HG03095 (cell line): Measurements from ENCODE around the gene MYCBP2.
"Not testable (repeated sequence)": the region's sequence is repeated elsewhere in the genome, so short reads cannot be mapped to it uniquely, and the experiment has no call there.

Experiments
- ATAC-seq: cut with Tn5 transposase; IDR thresholded peaks from one replicate; pipeline ENCODE4 v1.9.1; 2021; ENCODE audit warnings: moderate library complexity; ENCODE audit not compliant: unreplicated experiment

The MYCBP2 gene

GRCh38 chr13:77034881-77035280, 292.0 kb downstream of the MYCBP2 start:
- ATAC-seq, result no peak

- no peak for ATAC-seq
Observed at GRCh38 chr13:77033717-77034302, 293.1 kb downstream of the MYCBP2 start.

- ATAC-seq, result no peak
Observed at GRCh38 chr13:77031656-77032243, 295.1 kb downstream of the MYCBP2 start.

- ATAC-seq, result no peak
Observed at GRCh38 chr13:77029436-77029835, 297.5 kb downstream of the MYCBP2 start.

GRCh38 chr13:77028202-77028601, 298.7 kb downstream of the MYCBP2 start:
- ATAC-seq, result no peak

GRCh38 chr13:77026861-77027621, 299.9 kb downstream of the MYCBP2 start, which contains the start of gene FBXL3:
Gene FBXL3, minus strand, starts transcription at chr13:77027159. Its CDS starts 5,299 bp downstream, at chr13:77021860.
- peak; percentile 56 for ATAC-seq

- peak; percentile 50 for ATAC-seq
Observed at GRCh38 chr13:77026255-77026860, 300.5 kb downstream of the MYCBP2 start.

GRCh38 chr13:77022341-77022740, 304.6 kb downstream of the MYCBP2 start:
- no peak for ATAC-seq

GRCh38 chr13:77019756-77020155, 307.1 kb downstream of the MYCBP2 start:
- no peak for ATAC-seq

- no peak for ATAC-seq
Observed at GRCh38 chr13:77016888-77017623, 309.8 kb downstream of the MYCBP2 start.

- ATAC-seq, result no peak
Observed at GRCh38 chr13:77016251-77016812, 310.6 kb downstream of the MYCBP2 start.

GRCh38 chr13:77014906-77015685, 311.8 kb downstream of the MYCBP2 start:
- no peak for ATAC-seq

- no peak for ATAC-seq
Observed at GRCh38 chr13:77013853-77014542, 312.9 kb downstream of the MYCBP2 start.

- ATAC-seq, result not testable (repeated sequence)
Observed at GRCh38 chr13:77009719-77010118, 317.2 kb downstream of the MYCBP2 start.

GRCh38 chr13:77009011-77009410, 317.9 kb downstream of the MYCBP2 start:
- no peak for ATAC-seq

- ATAC-seq, result not testable (repeated sequence)
Observed at GRCh38 chr13:77008337-77008736, 318.6 kb downstream of the MYCBP2 start.

- no peak for ATAC-seq
Observed at GRCh38 chr13:77002590-77003190, 324.2 kb downstream of the MYCBP2 start.

GRCh38 chr13:77001963-77002587, 324.8 kb downstream of the MYCBP2 start:
- ATAC-seq, result no peak
